Astrocyte of the spinal cord (primary cell): ENCODE results near the gene HLA-DMB.

ENCODE experiments used
- DNase-seq: peaks from one replicate; pipeline ENCODE4 v3.0.0; 2011; ENCODE audit warnings: low read depth, low spot score
- H3K4me3 ChIP-seq: 2 replicates; pipeline ENCODE4 v1.5.1; 2011; ENCODE audit warnings: low read depth, mild to moderate bottlenecking, low read length, moderate library complexity
- in situ Hi-C: cut with HindIII; loops from 2 replicates; pipeline ENCODE4 v1.10.0; 2017; ENCODE audit warnings: low sequenced_read_pairs
- TF ChIP-seq, protein P1 (sequence below): IDR thresholded peaks from 2 replicates; pipeline ENCODE4 v1.5.1; 2012; ENCODE audit warnings: low read depth, mild to moderate bottlenecking, low read length, inconsistent platforms

HLA-DMB gene

DNA sequence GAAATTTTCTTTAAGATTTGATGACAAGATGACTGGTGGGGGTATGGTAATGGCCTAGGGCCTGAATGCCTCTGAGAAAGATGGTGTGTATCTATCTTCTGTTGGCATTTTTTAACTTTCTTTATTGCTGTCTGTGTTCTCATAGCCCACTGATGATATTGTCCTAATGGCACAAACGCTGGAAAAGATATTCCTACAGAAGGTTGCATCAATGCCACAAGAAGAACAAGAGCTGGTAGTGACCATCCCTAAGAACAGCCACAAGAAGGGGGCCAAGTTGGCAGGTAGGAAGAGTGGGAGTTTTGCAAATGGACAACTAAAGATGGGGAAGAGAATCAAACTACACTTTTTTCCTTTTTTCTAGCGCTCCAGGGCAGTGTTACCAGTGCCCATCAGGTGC lies 35.1 kb upstream of the HLA-DMB start:
- no peak for DNase-seq
- in situ Hi-C loops: loop anchor here (10.0 kb wide), 1 partner anchor 131 kb away; the partner anchor contains the start of gene PSMB8
- H3K4me3 ChIP-seq: peak overlapping the region; percentile 80
- TF ChIP-seq, protein P1, sequence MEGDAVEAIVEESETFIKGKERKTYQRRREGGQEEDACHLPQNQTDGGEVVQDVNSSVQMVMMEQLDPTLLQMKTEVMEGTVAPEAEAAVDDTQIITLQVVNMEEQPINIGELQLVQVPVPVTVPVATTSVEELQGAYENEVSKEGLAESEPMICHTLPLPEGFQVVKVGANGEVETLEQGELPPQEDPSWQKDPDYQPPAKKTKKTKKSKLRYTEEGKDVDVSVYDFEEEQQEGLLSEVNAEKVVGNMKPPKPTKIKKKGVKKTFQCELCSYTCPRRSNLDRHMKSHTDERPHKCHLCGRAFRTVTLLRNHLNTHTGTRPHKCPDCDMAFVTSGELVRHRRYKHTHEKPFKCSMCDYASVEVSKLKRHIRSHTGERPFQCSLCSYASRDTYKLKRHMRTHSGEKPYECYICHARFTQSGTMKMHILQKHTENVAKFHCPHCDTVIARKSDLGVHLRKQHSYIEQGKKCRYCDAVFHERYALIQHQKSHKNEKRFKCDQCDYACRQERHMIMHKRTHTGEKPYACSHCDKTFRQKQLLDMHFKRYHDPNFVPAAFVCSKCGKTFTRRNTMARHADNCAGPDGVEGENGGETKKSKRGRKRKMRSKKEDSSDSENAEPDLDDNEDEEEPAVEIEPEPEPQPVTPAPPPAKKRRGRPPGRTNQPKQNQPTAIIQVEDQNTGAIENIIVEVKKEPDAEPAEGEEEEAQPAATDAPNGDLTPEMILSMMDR: no peak

- DNase-seq: no peak
- TF ChIP-seq, protein P1: no peak
- in situ Hi-C loops: loop anchor here (10.0 kb wide), 1 partner anchor 130 kb away; the partner anchor contains the start of gene PSMB8
- peak overlapping the region; percentile 80 for H3K4me3 ChIP-seq
Observed at GRCh38 chr6:32974541-32975308, 33.9 kb upstream of the HLA-DMB start.

DNA sequence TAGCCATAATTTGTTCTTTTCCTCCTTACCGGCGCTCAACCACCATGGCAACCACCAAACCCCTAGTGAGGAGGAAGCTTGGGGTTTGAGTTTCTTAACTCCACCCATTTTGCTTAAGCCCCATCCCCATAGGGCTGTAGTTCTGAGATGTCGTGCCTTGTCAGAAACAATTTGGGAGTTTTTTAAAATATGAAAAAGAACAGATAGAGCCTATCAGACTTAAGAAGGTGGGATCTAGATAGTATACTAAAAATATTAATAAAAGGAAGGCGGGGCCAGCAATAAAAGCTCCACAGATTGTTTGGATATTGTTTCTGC lies 33.1 kb upstream of the HLA-DMB start:
- TF ChIP-seq, protein P1: no peak
- H3K4me3 ChIP-seq: peak overlapping the region; percentile 80
- DNase-seq: peak; percentile 64
- in situ Hi-C loops: loop anchor here (10.0 kb wide), 1 partner anchor 129 kb away; the partner anchor contains the start of gene PSMB8

- TF ChIP-seq, protein P1: no peak
- H3K4me3 ChIP-seq: peak overlapping the region; percentile 80
- in situ Hi-C loops: loop anchor here (10.0 kb wide), 1 partner anchor 129 kb away; the partner anchor contains the start of gene PSMB8
- DNase-seq: no peak
Observed at GRCh38 chr6:32973144-32974015, 32.6 kb upstream of the HLA-DMB start.

DNA sequence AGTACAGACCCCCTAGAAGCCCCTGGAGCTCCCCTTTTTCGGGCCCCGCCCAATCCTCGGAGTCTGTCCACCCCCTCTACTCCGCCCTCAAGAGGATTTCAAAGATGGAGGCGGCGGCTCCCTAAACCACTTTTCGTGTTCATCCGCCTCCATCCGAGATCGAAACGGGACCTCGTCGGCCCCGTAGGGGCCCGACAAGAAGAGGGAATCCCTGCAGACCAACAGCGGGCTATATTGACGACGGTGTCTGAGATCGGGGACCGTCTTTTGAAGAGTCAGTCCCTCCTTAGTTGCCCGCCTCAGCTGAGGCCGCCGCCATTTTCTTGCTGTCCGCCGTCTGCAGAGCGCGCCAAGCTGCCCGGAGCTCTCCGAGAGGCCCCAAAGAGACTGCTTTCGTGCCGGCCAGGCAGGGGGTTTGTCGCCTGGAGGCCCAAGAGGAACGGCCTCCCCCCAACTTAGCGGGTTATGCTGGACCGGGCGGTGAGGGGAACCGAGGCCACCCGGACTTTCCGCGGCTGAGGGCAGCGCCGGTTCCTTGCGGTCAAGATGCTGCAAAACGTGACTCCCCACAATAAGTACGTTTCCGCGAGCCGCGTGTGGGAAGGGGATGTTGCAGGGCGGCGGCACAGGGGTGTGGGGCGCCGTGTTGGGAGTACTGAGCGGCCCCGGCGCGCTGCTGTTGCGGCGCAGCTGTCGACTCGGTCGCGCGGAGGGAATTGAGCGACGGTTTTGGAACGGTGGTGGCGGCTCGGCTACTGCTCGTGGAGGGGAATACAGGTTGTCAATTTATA lies 31.7 kb upstream of the HLA-DMB start:
- no peak for DNase-seq

More for the DNA sequence above, 31.7 kb upstream of the HLA-DMB start:
- in situ Hi-C loops: loop anchor here (10.0 kb wide), 1 partner anchor 128 kb away; the partner anchor contains the start of gene PSMB8
- H3K4me3 ChIP-seq: peak overlapping the region; percentile 80
- TF ChIP-seq, protein P1: no peak
